ENCODE results near the gene NANOGP8. TPM values are rescaled to one million over a fixed set of nuclear protein-coding genes. Genes with fewer than 3 reads are reported as not detected.

NANOGP8 gene
- total RNA-seq, 1 experiment from 2014 or later: 88.4 TPM

- H4K5ac ChIP-seq (ENCODE audit: insufficient read length, low read depth, low read length): no peak overlapping the region
- Mint-ChIP-seq H3K36me3 (ENCODE audit: insufficient read depth in 1 of 3, low read depth in 3 of 3) (no peaks in the 10 kb centered on the region; a peak in 1 of 7 replicates), H3K4me1 (0 out of 4 replicates have a peak, but pooled peaks cover 0 to 2% of the 10 kb centered on the region in 2 experiments), H3K4me3 (no peak overlapping the region), H3K9me3 (peaks cover 0 to 4% of the 10 kb centered on the region in 2 experiments; a peak in 1 of 5 replicates), H3K27me3 (ENCODE audit: low read depth) (no peaks in the 10 kb centered on the region), H3K27ac (no peak overlapping the region; a peak in 1 of 7 replicates)
- no peak overlapping the region for H3K4me2 ChIP-seq (ENCODE audit: insufficient read depth, insufficient read length, low read length)
- H3K56ac ChIP-seq (ENCODE audit: insufficient read length, low read depth, low read length): no peak overlapping the region
- WGBS (ENCODE audit: extremely low coverage, insufficient read length, low lambda C conversion rate): no CpG with 5 or more reads among the region's 1 CpG
- H4K91ac ChIP-seq (ENCODE audit: insufficient read length, low read depth, low read length): no peak overlapping the region
- H2BK20ac ChIP-seq (ENCODE audit: low read depth, low read length, poor library complexity, severe bottlenecking): no peak overlapping the region
- H3K18ac ChIP-seq (ENCODE audit: insufficient read length, low read depth, low read length): no peak overlapping the region
- no peak for DNase-seq
- no peak overlapping the region for H3K4ac ChIP-seq (ENCODE audit: low read depth, low read length)
- no peak overlapping the region for H3T11ph ChIP-seq (ENCODE audit: low read length)
- no peaks in the 10 kb centered on the region for H3K9me3 ChIP-seq (ENCODE audit: control insufficient read depth, low read depth, low read length)
- H3K23ac ChIP-seq (ENCODE audit: insufficient read length, low read depth, low read length): no peak overlapping the region
- no peaks in the 10 kb centered on the region for H3K4me1 ChIP-seq (ENCODE audit: insufficient read depth, low read length)
- H2BK15ac ChIP-seq (ENCODE audit: low read depth, low read length): no peak overlapping the region
- H3K27me3 ChIP-seq (ENCODE audit: insufficient read depth, low read length): no peaks in the 10 kb centered on the region
- H3K23me2 ChIP-seq (ENCODE audit: insufficient read length, low read depth, low read length, poor library complexity, severe bottlenecking): no peaks in the 10 kb centered on the region
- H2BK120ac ChIP-seq (ENCODE audit: low read depth, low read length, poor library complexity, severe bottlenecking): no peak overlapping the region
- H4K20me1 ChIP-seq (ENCODE audit: control insufficient read depth, insufficient read depth, insufficient read length): no peaks in the 10 kb centered on the region
- no peak overlapping the region for H4K8ac ChIP-seq (replicated peaks; ENCODE audit: insufficient read length, low read depth, low read length)
- H2AK5ac ChIP-seq (ENCODE audit: insufficient read length, low read length): no peak overlapping the region
- H3K27ac ChIP-seq (ENCODE audit: insufficient read length, low read depth, low read length): no peak overlapping the region
- no peak overlapping the region for H2BK5ac ChIP-seq (ENCODE audit: insufficient read length, low read length)
- no peak overlapping the region for H2BK12ac ChIP-seq (ENCODE audit: insufficient read length, low read depth, low read length)
- TF ChIP-seq CTCF (conservative IDR thresholded peaks at IDR 0.05): no peak
- no peaks in the 10 kb centered on the region for H3K79me1 ChIP-seq (ENCODE audit: insufficient read depth, low read depth, low read length, poor library complexity, severe bottlenecking)
- H3K14ac ChIP-seq (ENCODE audit: insufficient read depth, low read length): no peak overlapping the region
- no peak overlapping the region for H2AFZ ChIP-seq (ENCODE audit: low read length)
- H3K79me2 ChIP-seq (ENCODE audit: insufficient read depth, low read length): no peaks in the 10 kb centered on the region
- H3K9ac ChIP-seq (ENCODE audit: extremely low read depth, insufficient read length, low read length): no peak overlapping the region
Observed at GRCh38 chr15:35134299-35134698, 49.2 kb upstream of the NANOGP8 start.
